Hair follicular keratinocyte (primary cell): ENCODE results near the gene IFNAR1. TPM values are rescaled to one million over a fixed set of nuclear protein-coding genes. Genes with fewer than 3 reads are reported as not detected.

Source experiments
- total RNA-seq: library from RNA; depleted of rRNA; stranded (reverse); fragments of >200 nt; gene quantifications from 2 replicates; pipeline ENCODE4 v1.2.3, GENCODE V29; 2015

The IFNAR1 gene
- 9.4 and 14.3 TPM in 2 replicates for total RNA-seq

DNA sequence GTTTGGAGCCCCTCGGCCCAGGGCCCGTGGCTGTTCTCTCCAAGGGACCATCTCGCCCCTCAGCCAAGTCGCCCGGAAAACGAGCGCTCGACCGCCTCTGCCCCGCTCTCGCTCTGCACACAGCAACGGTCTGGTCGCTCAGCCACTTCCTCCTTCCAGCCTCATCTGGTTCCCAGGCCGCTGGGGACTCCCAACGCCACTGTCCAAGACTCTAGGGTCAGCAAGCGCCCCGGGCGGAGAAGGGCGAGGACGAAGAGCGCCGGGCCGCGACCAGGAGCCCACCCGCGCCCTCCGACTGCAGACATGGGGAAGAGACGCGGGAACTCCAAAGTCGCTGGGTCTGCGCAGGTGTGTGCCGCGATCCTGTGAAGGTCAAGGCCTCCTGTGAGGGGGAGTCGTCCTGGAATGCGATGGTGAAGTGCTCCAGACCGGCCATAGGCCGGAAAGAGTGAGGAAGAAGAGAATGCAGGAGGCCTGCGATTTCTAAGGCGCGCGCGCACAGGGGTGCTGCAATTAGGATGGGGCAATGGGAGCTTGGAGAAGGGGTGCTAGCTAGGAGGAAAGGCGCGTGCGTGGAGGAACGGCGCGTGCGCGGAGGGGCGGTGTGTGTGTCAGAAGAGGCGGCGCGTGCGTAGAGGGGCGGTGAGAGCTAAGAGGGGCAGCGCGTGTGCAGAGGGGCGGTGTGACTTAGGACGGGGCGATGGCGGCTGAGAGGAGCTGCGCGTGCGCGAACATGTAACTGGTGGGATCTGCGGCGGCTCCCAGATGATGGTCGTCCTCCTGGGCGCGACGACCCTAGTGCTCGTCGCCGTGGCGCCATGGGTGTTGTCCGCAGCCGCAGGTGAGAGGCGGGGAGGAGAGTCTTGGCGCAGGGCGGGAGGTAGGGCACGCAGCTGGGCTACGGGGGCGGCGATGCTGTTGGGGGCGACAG is at the start of gene IFNAR1:
Gene IFNAR1 (plus strand): TSS at position 680 of the 931 bp plus-strand sequence. CDS start 86 bp downstream, at position 766.

GRCh38 chr21:33403128-33403785 is 78.5 kb downstream of the IFNAR1 start, which contains the start of gene IFNGR2:
Gene IFNGR2, plus strand, starts transcription at chr21:33403413. Its CDS starts 131 bp downstream, at chr21:33403544.

Other genes starting within 250 kb of the IFNAR1 start
- gene IFNAR2, start 95.0 kb upstream of the IFNAR1 start, total RNA-seq: 7.0 and 9.9 TPM in 2 replicates
- 27.3 and 32.1 TPM in 2 replicates for gene IL10RB, start 58.6 kb upstream of the IFNAR1 start, total RNA-seq
- gene IFNGR2, start 78.4 kb downstream of the IFNAR1 start, total RNA-seq: 99.9 and 182 TPM in 2 replicates
- 27.3 and 28.6 TPM in 2 replicates for gene TMEM50B, start 155.0 kb downstream of the IFNAR1 start, total RNA-seq
- 0.23 and 1.0 TPM in 2 replicates for gene DNAJC28, start 166.7 kb downstream of the IFNAR1 start, total RNA-seq
- 97.5 and 186 TPM in 2 replicates for gene GART, start 217.1 kb downstream of the IFNAR1 start, total RNA-seq
- 141 and 170 TPM in 2 replicates for gene SON, start 218.1 kb downstream of the IFNAR1 start, total RNA-seq